Endometrium (tissue), 2 donors: ENCODE results near the gene TAF4.
"Not testable (repeated sequence)": the region's sequence is repeated elsewhere in the genome, so short reads cannot be mapped to it uniquely, and the experiment has no call there.

Experiments
- FAIRE-seq: peaks from 2 replicates; lab custom pipeline; 2012; peaks lifted over from hg19 to GRCh38; lab: Jason Lieb, UNC
- donor health status: control.
- donor health status: control.

TAF4 gene

GRCh38 chr20:61958773-61959700, 106.6 kb downstream of the TAF4 start:
- FAIRE-seq, result no peak

- no peak for FAIRE-seq
Measured at GRCh38 chr20:61957961-61958715, 107.5 kb downstream of the TAF4 start.

GRCh38 chr20:61956396-61957342, 109.0 kb downstream of the TAF4 start:
- no peak for FAIRE-seq

DNA sequence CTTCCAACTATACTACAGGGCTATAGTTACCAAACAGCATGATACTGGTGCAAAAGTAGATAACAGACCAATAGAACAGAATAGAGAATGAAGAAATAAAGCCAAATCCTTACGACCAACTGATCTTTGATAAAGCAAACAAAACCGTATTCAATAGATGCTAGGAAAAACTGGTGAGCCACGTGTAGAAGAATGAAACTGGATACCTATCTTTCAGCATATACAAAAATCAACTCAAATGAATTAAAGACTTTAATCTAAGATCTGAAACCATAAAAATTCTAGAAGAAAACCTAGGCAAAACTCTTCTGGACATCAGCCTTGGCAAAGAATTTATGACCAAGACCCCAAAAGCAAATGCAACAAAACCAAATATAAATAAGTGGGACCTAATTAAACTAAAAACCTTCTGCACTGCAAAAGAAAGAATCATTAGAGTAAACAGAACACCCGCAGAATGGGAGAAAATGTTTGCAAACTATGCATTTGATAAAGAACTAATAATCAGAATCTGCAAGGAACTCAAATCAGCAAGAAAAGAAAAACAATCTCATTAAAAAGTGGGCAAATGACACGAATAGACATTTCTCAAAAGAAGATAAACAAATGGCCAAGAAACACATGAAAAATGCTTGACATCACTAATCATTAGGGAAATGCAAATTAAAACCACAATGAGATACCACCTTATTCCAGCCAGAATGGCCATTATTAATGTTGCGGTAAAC, 109.8 kb downstream of the TAF4 start:
- no peak for FAIRE-seq

DNA sequence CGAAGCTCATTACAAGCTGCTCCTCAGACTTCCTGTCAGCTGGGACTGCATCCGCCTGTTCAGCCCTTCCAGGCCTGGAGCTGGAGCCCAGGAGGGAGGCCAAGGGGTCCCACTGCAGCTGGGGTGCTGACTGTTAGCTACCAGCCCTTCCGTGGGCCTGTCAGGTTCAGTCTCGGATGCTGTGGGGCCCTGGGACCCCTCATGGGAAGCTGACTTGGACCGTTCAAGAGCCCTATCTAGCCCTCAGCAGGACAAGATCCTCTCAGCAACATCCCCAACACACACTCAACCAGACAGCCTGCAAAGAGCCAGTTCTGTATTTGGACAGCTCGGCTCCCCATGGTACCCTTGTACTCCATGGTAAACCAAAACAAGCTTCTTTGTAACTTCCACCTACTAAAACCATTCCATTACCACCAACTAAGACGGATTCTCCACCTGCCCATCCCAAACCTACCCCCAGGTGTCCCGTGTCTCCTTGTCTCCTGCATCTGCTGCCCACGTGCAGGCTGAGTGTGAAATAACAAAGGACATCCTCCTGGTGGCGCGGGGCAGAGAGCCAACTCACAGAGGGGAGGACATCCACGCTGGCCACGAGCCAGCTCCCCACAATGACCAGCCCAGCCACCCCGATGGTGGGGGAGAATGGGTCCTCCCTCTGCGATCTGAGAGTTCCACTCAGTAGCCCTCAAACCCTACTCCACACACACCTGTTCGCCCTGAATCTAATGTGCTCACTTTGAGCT, 111.2 kb downstream of the TAF4 start:
- FAIRE-seq, result no peak

DNA sequence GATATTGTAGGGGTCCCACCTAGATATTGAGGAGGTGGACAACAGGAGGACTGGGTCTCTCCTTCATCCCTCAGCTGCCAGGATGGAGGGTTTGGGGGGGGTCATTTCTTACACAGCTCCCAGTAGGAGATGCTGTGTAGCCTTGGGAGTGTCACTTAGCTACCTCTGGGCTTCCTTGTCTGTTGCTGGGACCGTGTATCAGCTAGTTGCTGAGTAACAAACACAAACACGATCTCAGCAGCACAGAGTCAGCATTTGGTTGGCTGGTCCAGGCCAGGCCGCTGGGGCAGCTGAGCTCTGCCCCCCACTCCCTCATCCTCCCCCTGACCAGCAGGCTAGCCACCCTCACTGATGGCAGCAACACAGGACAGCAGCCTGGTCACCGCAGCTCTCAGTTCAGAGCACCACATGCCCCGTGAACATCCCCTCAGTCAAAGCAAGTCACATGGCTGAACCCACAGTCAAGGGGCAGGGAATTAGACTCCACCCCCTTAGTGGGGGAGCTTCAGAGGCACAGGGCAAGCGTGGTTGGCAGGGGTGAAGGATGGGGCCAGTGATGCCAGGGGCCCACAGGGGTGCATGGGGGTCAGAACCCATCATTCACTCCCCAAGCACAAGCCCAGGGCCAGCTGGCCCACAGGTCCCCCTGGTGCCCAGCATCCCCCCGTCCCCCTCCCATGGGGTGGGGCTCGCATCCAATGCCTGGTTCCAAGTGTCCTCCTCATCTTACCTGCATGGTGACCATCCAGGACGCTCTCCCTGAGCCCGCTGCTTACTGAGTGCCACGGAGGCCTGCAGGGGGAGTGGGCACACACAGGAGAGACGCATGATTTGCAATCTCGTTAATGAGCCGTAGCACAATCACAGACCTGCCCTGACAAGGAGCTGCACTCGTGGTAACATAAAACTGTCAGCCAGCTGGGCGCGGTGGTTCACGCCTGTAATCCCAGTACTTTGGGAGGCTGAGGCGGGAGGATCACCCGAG, 112.4 kb downstream of the TAF4 start:
- FAIRE-seq, result no peak

DNA sequence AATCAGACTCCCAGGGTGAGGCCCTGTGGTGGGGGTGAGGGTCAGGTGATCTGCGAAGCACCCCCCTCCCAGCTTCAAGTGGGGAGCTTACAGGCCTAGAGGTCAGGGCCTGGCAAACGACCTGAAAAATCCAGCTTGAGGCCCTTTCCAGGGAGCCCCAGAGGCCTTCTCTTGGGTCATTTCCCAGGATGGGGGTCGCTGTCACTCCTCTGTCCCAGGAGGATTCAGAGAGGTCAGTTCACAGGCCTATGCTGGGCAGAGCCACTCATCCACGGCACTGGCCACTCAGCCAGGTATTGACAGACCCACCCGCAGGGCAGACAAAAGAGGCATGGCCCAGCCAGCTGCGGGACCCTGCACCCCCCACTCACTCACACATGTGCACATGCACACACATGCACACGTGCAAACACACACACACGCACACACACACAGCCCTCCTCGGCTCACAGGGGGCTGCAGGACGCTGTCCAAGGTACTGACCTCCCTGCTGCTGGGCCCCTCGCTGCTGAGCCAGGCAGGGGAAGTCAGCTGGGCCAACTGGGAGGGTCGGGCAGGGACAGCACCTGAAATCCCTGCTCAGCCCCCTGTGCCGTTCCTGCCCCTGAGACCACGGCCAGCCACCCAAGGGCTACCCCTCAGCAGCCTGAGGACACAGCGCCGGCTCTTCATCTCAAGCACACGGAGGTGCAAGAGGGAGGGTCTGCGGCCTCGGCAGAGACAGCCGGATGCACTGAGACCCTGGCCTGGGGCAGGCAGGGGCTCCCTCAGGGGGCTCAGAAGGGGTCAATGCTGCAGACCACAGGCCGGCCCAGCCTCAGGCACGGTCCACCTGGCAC, 113.8 kb downstream of the TAF4 start:
- FAIRE-seq, result no peak

DNA sequence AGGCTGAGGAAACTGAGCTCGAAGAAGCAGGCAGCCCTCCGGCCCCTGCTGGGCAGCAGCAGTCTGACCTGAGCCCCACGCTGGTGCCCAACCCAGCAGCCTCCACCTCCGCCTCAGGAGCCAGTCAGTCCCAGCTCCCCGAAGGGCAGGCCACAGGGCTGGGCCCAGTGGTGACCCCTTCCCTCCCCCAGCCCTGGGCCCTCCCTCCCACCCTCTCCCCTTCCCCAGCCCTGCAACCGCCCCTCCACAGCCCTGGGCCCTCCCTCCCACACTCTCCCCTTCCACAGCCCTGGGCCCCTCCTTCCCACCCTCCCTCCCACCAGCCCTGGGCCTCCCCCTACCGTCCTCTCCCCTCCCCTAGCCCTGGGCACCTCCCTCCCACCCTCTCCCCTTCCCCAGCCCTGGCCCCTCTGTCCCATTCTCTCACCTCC, 115.0 kb downstream of the TAF4 start:
- FAIRE-seq, result no peak

GRCh38 chr20:61949714-61950640, 115.7 kb downstream of the TAF4 start:
- no peak for FAIRE-seq

GRCh38 chr20:61949363-61949713, 116.3 kb downstream of the TAF4 start:
- no peak for FAIRE-seq

- no peak for FAIRE-seq
Measured at GRCh38 chr20:61948586-61949362, 116.9 kb downstream of the TAF4 start.

GRCh38 chr20:61948056-61948455, 117.6 kb downstream of the TAF4 start:
- FAIRE-seq, result not testable (repeated sequence)

DNA sequence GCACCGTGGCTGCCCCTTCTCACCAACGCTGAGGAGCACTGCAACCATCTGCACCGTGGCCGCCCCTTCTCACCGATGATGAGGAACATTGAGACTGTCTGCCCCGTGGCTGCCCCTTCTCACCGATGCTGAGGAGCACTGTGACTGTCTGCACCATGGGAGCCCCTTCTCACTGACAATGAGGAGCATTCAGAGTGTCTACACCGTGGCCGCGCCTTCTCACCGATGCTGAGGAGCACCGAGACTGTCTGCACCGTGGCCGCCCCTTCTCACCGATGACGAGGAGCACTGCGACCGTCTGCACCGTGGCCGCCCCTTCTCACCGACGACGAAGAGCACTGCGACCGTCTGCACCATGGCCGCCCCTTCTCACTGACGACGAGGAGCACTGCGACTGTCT, 120.2 kb downstream of the TAF4 start:
- FAIRE-seq, result not testable (repeated sequence)

GRCh38 chr20:61944967-61945366, 120.7 kb downstream of the TAF4 start:
- FAIRE-seq, result not testable (repeated sequence)

DNA sequence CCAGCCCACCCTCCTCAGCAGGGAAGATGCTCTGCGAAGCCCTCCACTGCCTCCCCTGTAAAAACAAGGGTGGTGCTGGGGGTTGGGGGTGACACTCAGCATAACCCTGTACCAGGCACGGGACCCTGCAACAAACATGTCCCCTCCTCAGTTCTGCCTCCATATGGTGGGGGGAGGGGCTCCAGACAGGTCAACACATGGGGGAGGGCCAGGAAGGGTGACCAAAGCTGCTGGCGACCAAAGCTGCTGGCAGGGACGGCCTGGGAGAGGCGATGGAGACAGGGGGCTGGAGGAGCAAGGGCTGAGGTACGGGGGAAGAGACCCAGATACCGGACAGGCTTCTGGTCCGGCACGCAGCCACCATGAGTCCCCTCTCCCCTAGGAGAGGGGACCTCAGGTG, 123.2 kb downstream of the TAF4 start:
- FAIRE-seq, result no peak

DNA sequence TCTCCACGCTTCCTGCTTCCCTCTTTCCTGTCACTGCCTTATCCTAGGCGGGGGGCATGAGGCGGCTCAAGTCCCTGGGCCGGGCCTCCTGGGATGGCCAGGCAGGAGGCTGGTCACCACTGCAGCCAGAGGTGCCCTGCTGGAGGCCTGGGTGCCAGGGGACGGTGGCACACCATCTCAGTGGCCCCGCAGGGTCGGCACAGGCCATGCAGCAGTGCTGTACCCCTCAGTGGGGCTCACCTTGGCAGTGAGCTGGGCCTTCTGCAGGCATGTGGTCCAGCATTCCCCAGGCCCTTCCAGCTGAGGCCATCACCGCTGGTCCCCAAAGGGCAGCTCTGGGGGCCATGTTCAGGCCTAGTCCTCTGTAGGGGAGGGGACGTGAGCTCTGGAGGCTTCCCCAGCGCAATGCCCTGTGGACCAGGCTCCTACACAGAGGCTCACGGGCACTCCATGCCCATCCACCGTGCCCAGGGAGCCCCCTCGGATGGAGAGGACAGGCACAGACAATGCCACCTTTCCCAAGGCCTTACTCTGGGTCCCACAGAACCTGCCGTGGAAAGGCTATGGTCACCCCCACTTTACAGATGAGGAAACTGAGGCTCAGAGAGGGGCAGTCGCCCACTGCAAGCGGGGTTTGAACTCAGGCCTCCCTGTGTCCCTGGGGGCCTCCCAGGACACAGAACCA, 123.8 kb downstream of the TAF4 start:
- no peak for FAIRE-seq
